ENCODE measurements around the gene CDC25A. TPM values are rescaled to one million over a fixed set of nuclear protein-coding genes. Genes with fewer than 3 reads are reported as not detected.

The CDC25A gene
- total and polyA plus RNA-seq, 2 of the 8 experiments (the other 6 are each of a cell fraction or from before 2014, with no cell fraction given), result 20.7 to 62.1 TPM

- no peak for TF ChIP-seq FOSL1 (IDR thresholded peaks at IDR 0.05; ENCODE audit: insufficient read depth, low read depth, low read length)
- TF ChIP-seq MAX (IDR thresholded peaks at IDR 0.05), result no peak
Observed at GRCh38 chr3:48151807-48152427, 36.3 kb downstream of the CDC25A start (continued).

All from H1 (cell line).